Measurements from ENCODE around the gene ACP1.

Gene ACP1

DNA sequence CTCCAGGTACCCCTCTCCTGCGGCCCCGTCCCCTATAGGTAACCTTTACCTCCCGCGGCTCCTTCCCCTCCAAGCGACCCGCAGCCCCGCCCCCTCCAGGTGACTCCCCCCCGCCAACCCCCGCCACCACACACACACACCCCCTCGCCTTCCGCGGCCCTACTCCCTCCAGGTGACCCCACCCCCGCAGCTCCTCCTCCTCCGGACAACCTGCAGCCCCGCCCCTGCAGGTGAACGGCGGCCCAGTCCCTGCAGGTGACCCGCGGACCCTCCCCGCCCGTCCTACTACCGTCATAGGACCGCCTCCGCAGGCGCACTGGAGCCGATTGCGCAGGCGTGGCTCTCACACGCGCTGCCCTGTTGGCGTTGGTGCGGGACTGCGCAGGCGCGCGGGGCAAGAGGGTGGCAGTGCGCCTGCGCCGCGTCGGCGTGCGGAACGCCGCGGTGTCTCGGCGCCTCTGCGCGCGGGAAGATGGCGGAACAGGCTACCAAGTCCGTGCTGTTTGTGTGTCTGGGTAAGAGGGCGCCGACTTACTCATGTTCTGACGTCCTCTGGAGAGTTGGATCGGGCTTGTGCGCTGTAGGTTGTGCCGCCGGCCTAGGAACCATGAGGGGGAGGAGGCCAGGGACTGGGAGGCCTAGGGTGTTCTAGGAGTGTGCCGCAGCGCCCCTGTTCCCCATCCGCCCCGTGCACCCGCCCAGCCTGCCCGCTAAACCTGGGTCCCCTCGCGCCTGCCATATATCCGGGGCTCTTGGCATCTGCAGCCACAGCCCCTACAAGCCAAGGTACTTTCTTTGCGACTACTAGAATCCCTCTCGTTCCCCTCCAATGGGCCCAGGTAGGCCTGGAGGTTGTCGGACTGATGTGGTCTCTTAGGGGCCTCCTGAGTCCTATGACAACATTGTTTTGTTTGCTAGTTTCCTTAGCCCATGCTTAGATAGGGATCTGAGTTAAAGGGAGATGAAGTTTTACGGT, at the start of gene ACP1:
ACP1 (plus strand) TSS at position 455 of the 976 bp plus-strand sequence; CDS start at position 473, 18 bp downstream.
- peak; percentile 83 to 93 for DNase-seq (ENCODE audit: low read depth in 1 of 2, low spot score in 1 of 2)

DNA sequence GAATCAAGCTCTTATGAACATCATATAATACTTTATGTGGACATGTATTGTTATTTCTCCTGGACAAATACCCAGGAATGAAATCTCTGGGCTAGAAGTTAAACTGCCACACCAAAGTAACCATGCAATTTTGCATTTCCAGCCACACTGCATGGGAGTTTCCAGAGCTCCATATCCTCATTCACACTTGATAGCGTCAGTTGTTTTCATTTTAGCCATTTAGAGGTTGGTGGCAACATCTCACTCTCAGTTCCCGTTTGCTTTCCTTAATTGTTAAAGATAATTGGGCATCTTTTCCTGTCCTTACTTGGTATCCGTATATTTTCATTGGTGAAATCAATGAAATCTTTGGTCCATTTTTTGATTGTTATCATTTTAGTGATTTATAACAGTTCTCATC, 48.7 kb upstream of the ACP1 start:
- DNase-seq (ENCODE audit: low read depth in 1 of 2, low spot score in 1 of 2) = no peak

DNA sequence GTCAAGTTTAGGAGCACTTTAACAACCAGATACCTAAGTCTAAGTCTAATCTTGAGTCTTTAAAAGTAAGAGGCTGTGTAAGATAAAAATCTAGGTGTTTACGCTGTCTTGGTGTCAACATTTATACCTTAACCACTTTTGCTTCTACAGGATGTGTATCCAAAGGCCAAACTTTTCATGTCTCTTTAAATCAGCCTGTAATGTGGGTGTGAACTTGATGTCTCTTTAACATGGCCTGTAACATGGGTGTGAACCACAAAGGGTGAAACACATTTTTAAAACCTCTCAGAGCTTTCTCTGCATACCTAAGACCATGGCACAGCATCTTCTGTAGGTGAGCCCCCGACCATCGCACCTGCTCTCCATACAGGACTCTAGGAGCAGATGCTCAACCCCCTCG, 41.3 kb upstream of the ACP1 start:
- DNase-seq (ENCODE audit: low read depth in 1 of 2, low spot score in 1 of 2) = no peak

DNA sequence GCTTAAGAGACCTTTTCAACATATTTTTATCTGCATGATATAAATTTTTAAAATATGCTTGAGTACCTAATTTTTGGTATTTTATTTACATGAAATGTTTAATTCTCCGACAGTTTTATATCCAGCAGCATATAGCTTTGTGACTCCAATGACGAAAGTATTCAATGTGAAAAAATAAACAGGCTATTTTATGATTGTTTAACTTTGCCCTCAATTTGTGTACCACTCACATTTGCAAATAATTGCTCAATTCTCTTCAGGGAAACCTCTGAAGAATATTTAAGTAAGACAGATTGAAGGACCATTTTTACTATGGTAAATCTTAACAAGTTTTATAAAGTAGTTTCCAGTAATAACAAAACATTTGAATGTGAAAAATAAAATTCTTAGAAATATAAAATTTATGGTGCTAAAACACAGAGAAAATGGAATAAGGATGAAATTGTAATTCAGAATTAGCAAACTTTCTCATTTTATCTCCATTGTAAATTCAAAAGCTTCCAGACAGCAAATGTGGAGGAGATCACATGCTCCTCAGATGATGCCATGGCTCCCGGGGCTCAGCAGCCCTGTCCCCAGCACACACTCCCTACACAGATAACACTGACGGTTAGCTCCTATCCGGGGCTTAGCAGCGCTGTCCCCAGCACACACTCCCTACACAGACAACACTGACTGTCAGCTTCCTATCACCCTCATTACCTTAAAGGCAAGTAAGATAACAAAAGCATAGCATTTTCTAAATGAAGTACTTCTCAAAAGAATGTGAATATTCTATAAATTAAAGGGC, 40.6 kb upstream of the ACP1 start:
- no peak for DNase-seq (ENCODE audit: low read depth in 1 of 2, low spot score in 1 of 2)

DNA sequence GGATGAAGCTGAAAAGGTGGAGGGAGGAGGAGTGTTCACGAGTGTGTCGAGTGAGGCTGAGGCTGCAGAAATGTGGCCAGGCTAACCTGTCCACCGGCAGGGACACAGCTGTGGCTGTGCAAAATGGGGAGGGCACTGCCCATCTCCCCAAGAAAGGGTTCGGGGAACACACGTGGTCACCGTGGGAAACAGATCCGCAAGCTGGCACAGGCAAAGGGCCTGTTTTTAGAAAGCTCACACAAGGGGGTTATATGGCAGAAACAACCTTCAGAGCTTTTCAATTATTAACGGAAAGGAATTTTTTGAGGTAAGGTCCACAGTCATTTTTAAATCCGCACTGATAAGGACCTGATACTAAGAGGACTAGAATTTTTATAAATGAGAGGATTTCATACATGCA, 36.6 kb upstream of the ACP1 start:
- no peak for DNase-seq (ENCODE audit: low read depth in 1 of 2, low spot score in 1 of 2)

DNA sequence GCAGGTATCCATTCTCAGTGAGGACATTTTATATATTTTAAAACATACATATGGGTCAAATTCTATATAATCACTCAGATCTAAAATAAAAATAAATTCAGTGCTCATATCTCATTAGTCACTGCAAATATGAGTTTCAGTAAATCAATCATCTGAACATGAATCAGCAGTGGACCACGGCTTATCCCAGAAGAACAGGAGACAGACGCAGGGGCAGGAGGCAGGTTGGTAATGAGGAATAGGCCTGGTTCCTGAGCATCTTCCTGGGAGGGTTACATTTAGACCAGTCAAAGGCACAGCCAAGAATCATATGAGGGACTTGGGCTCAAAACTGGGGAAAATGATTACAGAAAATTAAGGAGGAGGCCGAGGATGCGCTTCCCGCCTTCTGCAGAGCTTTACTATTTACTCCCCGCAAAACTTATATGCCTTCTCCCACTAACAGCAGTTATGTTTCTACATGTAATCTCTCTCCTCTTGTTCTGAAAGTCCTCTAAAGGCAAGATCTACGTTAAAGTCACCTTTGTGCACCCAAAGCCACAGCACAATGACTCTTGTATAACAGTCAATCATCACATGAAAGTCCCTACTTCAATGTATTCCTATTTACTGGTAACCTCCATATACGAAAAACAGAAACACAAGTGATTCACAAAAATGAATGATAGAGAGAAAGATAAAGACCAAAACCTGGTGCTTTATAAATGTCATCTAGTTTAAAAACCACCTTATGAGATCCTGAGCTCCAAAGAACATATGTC, 36.0 kb upstream of the ACP1 start:
- no peak for DNase-seq (ENCODE audit: low read depth in 1 of 2, low spot score in 1 of 2)

DNA sequence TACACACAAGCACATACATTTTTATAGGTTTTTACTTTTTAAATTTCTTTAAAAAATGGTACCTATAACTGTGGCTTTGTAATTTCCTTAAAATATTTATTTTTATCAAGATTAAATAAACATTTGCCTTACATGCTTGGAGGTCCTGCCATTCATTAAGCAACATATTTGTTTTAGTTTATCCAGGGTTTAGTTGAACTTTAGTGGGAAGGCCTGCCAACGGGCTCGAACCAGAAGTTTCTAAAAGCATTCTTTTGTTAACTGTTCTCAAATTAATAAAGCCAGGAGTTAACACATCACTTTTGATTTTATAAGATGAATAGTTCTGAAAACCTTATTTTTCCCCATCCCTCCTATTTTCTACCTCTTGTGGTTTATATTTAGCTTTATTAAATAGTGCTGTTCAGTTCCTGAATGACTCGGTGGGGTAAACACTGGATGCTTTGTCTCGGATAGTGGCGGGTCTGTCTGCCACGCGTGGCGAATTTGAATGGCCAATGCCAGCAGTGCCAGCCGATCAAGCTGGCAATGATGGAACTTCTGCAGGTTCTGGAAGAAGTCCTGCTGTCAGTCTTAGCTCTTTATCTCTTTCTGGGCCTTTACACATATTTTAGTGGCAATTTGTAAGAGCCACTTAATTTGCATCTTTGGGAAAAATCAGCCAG, 33.1 kb upstream of the ACP1 start:
- DNase-seq (ENCODE audit: low read depth in 1 of 2, low spot score in 1 of 2) = no peak

DNA sequence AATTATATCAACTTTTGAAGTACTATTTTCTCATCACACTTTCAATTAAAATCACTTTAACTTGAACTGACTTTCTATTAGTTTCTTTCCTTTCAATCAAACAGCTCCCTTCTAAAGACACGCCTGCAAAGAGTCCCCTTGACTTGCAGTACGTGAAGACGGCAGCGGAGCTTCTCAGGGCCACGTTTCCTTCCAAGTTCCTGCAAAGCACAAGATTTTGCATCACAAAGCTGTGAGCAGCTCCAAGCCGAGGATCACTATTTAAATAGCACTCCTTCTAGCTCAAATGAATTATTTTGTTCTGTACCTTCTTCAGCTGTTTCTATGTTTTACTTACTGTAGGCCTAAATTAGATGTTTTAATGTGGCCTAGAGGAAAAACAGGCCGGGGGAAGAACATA, 31.7 kb upstream of the ACP1 start:
- no peak for DNase-seq (ENCODE audit: low read depth in 1 of 2, low spot score in 1 of 2)

DNA sequence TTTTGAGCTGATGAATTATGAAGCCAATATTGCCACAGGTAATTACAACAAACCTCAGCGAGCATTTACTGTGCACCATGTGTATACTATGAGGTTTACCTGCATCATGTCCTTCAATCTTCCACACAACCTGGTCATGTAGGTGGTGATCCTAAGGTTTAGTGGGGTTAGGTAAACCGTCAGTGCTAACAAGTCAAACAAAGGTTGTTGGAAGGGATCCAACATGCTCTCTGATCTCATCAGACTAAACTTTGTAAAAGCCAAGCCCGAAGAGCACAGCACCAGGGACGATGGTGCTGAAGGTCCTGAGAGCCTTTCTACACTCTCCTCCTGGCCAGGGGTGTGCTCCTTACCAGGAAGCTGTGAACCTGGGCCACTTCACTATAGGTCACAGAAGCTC, 30.3 kb upstream of the ACP1 start:
- DNase-seq (ENCODE audit: low read depth in 1 of 2, low spot score in 1 of 2) = no peak

DNA sequence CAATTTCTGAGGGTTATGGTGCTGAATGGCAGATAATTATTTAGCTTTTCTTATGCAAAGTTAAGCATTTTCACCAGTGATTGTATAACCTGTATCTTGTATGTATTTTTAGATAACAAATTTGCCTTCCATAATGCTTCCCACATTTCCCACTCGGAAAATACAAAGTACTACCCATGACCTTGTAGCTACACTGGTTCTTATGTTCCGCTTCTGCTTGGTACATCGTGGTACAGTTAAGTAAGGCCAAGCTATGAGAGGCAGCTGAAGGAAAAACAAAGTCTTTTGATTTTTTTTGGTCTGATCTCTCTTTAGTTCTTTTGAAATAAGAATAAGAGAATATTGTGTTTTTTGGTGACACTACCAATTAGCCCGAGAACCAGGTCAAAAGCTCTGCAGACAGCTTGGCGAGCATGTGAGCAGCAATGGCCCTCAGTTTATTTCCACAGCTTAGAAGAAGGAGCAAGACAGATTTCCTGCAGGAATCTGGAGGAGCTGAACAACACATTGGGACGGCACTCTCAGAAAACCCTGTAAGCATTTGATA, 27.7 kb upstream of the ACP1 start:
- no peak for DNase-seq (ENCODE audit: low read depth in 1 of 2, low spot score in 1 of 2)

DNA sequence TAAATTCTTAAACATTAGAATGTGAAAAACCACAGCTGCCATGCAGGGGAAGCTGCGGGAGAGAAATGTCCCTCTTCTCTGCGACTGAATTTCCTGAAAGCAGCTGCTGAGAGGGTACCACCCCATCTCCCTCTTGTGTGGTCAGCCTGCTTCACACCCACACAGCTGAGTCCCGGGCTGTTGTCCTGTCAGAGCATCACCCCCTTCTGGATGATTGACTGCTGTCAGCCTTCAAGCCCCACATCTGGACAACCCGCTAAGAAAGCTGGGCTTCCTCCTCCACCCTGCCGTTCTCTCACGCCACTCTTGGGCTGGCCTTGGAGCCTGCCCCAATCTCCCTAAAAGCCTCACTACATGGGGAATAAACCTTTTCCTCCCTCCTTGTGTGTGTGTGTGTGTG, 26.9 kb upstream of the ACP1 start:
- DNase-seq (ENCODE audit: low read depth in 1 of 2, low spot score in 1 of 2) = no peak

DNA sequence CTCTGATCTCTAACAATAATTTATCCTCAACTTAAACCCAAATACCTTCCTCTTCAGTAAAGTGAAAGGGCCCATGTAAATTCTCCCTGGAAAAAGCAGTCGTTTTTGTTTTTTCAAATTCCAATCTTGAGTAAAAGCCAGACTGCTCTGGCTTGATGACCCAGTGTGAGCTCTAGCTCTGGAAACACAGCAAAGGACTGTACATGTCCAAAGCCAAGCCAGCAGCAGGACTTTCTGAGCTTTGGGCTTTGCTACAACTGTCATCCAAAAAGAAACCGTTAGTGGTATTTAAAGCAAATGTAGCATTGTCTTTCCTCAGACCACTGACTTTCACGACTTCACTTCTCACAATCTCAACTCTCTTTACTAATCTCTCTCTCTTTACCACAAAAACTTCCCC, 26.3 kb upstream of the ACP1 start:
- no peak for DNase-seq (ENCODE audit: low read depth in 1 of 2, low spot score in 1 of 2)

DNA sequence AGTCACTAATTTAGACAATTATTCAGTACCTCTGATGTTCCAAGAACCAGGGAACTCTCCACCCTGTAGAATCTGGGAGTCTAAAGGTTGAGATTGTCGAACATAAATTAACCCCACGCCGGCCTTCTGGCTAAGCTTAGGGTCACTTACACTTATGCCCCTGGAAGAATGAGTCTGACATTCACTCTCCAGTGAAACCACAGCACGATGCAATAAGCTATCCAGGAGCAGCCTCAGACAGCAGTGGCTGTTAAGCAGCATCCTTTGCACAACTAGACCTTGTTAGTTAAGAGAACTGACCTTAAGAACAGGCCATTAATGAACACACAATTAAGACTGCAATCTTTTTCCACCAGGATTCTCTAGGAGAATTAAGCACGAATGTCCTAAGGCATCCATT, 25.9 kb upstream of the ACP1 start:
- DNase-seq (ENCODE audit: low read depth in 1 of 2, low spot score in 1 of 2) = no peak

DNA sequence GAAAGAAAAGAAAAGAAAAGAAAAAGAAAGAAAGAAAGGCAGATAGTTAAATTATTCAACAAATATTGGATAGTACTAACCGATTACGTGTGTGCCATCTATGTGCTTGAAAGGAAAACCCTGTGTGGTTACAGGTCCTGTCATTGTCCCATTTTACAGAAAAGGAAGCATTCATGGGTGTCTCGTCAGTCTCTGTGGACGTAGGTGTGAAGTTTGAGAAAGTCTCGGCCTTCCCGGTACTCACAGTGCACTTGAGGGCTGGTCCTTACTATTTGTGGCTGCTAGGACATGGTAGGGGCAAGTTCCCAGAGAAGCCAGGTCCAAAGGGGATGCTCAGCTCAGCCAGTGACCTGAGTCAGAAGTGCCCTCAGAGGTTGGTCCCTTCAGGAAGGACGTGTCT, 20.2 kb upstream of the ACP1 start:
- no peak for DNase-seq (ENCODE audit: low read depth in 1 of 2, low spot score in 1 of 2)

DNA sequence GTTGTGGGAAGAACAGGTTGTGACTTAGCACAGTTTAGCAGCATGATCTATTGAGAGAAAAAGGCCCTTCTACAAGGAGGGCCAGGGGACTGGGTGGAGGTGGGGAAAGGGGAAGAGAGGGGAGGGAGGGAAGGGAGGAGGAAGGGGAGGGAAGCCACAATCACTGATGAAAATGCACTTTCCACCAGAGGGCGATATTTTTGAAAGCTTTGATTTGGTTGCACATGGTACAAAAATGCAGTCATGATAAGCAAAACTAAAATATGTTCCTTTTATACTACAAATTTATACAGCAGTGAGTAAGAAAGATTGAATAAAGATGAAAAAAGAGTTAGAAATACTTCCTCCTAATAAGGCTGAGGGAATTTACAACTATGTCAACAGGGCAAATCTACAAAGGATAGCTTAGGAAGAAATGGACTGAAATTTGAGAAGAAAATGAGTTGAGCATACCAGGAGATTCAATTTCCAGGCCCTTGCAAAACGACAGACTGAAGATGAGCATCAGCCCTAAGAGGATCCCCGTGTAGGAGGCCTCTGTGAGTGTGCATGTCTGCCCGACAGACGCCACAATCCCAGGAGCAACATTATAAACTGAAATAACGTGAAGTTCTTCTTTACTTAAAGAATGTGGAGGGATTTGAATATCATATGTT, 18.1 kb upstream of the ACP1 start:
- DNase-seq (ENCODE audit: low read depth in 1 of 2, low spot score in 1 of 2) = peak in 1 of 2 donors; percentile 29

DNA sequence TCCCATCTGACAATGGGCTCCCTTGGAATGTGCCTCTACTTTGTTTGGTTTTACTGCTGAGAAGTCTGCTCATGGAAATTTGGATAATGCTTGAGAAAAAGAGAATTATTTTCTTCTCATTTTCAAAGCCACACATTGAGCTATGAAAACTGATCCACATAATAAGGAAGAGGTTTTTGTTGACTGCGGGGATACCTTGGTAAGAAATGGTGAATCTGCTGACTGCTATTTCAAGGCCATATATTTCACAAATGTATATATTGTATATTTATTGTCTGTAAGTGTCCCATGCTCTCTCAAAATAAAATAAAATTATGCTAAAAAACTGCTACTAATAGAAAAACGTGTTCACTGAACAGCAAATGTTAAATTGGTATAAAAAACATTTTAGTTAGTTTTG, 16.0 kb upstream of the ACP1 start:
- no peak for DNase-seq (ENCODE audit: low read depth in 1 of 2, low spot score in 1 of 2)

DNA sequence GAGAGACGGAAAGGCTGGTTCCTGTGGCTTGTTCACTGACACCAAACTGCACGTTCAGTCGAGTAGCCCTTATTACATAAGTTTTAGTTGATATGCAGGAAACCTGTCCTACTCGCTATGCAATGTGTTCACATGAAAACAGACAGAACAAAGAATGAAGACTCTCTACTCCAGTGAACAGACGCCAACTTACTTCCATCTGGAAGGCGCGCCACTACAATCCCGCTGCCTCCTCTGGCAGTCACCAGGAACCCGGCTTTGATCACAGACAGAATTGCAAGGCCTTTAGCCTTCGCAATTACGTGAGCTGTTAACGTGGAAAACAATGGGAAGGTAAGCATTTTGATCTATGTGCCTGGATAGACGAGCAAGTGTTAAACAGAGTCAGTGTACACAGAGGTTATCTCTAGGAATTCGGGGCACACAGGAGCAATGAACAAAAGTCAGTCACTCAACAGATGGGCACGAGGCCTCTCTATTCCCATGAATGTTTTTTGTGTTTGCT, 15.2 kb upstream of the ACP1 start:
- no peak for DNase-seq (ENCODE audit: low read depth in 1 of 2, low spot score in 1 of 2)

DNA sequence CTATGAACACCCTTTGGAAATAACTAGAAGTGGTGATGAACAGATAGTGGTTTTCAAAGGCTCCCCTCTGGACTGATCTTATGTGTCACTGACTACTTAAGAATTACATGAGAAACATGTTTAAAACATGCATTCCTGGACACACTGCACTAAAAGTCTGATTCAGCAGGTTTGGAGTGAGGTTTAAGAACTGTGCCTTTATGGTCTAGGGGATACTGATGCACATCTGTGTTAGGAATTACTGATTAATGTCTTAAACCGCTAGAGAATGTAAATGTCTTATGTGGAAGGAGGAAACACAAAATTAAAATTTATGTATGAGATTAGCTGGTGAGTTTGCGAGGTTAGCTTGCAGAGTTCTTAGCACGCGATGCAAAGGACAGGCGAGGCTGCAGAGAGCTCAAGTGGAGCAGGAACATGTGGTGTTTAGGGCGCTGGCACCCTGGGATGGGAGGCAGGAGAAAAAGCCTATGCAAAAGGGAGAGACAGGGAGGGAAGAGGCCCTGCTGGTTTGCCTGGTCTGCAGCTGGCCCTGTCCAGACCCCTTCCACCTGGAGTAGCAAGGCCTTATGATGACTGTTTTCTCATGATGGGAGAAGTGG, 12.6 kb upstream of the ACP1 start:
- DNase-seq (ENCODE audit: low read depth in 1 of 2, low spot score in 1 of 2) = no peak

DNA sequence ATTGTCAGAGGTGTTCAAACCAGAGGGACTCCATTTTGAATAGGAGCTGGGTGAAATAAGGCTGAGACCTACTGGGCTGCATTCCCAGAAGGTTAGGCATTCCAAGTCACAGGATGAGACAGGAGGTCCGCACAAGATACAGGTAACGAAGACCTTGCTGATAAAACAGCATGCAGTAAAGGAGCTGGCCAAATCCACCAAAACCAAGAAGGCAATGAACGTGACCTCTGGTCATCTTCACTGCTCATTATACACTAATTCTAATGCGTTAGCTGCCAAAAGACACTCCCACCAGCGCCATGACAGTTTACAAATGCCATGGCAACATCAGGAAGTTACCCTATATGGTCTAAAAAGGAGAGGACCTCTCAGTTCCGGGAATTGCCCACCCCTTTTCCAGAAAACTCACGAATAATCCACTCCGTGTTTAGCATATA, 11.5 kb upstream of the ACP1 start:
- no peak for DNase-seq (ENCODE audit: low read depth in 1 of 2, low spot score in 1 of 2)

All from activated CD4-positive, alpha-beta T cell treated with anti-CD3 and anti-CD28 coated beads, Interleukin-2, amount 50 U/mL, for 24 hours (primary cell).